ENCODE data around the gene PKP1. TPM values are rescaled to one million over a fixed set of nuclear protein-coding genes. Genes with fewer than 3 reads are reported as not detected.
A peak's percentile ranks its signal among the peaks of the same experiment; 100 is the strongest.

PKP1 gene
- total RNA-seq, 1 donor from 2014 or later, result 2.8 TPM

DNA sequence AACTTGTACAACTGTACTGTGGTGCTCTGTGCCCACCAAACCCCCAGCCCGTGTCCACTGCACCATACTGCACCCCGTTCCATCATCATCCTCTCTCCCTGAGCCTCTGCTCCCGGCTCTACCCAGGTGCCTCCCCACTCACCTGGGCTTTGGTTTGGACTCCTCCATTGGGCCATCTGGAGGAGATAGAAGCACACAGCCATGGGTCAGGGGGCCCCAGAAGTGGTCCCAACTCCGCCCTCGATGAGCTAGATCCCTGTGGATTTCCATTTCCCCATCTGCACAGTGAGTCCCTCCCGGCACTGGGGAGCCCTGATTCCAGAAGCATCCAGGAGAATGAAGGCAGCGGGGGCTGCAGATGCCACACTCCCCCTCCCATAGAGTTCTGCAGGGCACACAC is 83.4 kb downstream of the PKP1 start:
- TF ChIP-seq, protein P1, sequence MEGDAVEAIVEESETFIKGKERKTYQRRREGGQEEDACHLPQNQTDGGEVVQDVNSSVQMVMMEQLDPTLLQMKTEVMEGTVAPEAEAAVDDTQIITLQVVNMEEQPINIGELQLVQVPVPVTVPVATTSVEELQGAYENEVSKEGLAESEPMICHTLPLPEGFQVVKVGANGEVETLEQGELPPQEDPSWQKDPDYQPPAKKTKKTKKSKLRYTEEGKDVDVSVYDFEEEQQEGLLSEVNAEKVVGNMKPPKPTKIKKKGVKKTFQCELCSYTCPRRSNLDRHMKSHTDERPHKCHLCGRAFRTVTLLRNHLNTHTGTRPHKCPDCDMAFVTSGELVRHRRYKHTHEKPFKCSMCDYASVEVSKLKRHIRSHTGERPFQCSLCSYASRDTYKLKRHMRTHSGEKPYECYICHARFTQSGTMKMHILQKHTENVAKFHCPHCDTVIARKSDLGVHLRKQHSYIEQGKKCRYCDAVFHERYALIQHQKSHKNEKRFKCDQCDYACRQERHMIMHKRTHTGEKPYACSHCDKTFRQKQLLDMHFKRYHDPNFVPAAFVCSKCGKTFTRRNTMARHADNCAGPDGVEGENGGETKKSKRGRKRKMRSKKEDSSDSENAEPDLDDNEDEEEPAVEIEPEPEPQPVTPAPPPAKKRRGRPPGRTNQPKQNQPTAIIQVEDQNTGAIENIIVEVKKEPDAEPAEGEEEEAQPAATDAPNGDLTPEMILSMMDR (conservative IDR thresholded peaks at IDR 0.05; ENCODE audit: low read depth, low read length), result no peak
- no peak for DNase-seq (ENCODE audit: low read depth)
- H3K4me3 ChIP-seq (ENCODE audit: low read depth, low read length), result no peak overlapping the region

DNA sequence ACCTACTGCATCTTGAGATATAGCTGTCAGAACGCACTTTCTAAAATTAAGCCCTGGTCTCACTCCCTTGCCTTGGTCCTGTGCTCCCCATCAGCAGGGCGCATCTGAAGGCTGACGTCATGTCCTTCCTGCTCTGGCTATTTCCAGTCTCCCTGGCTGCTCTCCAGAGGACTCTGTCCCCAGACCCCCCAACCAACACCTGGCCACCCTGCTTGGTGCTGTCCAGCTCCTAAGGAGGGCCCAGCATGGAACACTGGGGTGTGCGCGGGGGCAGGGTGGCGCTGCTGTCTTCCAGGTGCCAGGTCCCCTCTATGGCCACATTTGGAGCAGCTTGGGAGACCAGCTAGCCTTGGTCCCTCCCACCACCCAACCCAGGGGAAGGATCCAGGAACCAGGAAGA is 85.9 kb downstream of the PKP1 start:
- H3K4me3 ChIP-seq (ENCODE audit: low read depth, low read length), result no peak overlapping the region
- TF ChIP-seq, protein P1 (conservative IDR thresholded peaks at IDR 0.05; ENCODE audit: low read depth, low read length), result no peak

DNA sequence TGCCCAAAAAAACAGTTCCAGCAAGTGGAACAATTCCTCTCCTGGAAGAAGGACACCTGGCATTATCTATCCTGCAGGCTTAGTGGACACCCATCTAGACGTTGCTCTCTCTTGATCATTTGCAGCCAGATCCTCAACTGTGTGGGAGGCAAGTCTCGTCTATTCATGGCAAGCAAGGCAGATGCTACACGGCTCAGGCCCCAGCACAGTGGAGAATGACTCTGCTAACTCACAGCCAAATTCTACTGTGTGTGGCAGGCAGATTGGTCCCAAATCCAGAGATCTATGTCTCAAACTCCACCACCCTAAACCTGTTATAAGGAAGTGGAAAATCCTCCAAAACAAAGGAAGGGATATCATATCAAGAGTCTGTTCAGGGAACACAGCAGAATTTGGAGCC is 87.2 kb downstream of the PKP1 start:
- TF ChIP-seq, protein P1 (conservative IDR thresholded peaks at IDR 0.05; ENCODE audit: low read depth, low read length), result no peak
- no peak for DNase-seq (ENCODE audit: low read depth)
- H3K4me3 ChIP-seq (ENCODE audit: low read depth, low read length), result no peak overlapping the region

More for the DNA sequence above, 85.9 kb downstream of the PKP1 start:
- DNase-seq (ENCODE audit: low read depth), result no peak

DNA sequence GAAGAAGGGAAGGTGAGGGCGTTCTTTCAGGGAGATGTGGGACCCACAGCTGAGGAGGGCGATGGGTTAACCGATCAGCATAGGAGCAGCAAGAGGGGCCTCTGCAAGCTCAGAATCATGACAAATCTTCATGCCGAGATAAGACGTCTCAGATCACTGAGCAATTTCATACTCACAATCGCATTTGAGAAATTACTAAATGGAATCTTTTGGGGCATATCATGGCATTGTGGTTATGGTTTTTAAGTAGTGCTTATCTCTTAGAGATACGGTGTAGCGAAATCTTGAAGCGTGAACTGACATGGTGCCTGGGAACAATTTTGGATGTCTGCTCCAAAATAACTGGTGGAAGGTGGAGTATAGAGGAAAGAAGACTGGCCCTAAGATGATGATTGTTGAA is 88.0 kb downstream of the PKP1 start:
- TF ChIP-seq, protein P1 (conservative IDR thresholded peaks at IDR 0.05; ENCODE audit: low read depth, low read length), result no peak
- DNase-seq (ENCODE audit: low read depth), result no peak
- H3K4me3 ChIP-seq (ENCODE audit: low read depth, low read length), result no peak overlapping the region

DNA sequence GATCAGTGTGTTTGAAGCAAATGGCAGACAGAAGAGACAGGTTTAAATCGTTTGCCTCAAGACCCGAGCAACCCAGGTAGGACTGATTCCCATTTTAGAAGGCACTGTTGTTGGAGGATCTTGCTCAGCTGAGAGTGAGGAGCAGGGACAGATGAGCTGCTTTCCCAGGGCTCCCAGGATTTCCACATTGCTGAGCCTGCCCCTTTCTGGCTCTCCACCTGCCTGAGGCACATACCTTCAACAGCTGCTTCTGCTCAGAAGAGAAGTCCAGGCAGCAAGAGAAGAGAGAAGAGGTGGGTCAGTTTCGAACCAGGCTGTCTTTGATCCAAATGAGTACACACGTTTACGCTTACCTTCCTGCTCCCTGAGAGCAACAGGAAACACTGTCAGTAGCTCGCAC is 88.5 kb downstream of the PKP1 start:
- no peak for DNase-seq (ENCODE audit: low read depth)
- TF ChIP-seq, protein P1 (conservative IDR thresholded peaks at IDR 0.05; ENCODE audit: low read depth, low read length), result no peak
- H3K4me3 ChIP-seq (ENCODE audit: low read depth, low read length), result no peak overlapping the region

DNA sequence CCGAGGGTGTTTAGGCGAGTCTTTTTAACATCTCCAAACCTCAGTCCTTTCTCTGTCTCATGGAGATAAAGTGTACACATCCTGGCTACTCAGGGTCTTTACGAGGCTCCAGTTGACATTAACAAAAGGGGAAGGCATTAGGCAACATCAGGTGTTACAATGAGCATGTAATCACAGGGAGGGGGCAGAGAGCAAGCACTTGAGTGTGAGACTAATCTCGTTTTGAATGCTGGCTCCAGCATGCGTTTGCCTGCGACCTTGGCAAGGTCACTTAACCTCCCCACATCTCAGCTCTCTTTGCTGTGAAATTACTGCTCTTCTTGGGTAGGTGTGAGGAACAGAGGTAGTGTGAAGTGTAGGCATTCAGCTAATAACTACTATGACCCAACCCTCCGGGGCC is 91.1 kb downstream of the PKP1 start:
- DNase-seq (ENCODE audit: low read depth), result no peak
- TF ChIP-seq, protein P1 (conservative IDR thresholded peaks at IDR 0.05; ENCODE audit: low read depth, low read length), result no peak

DNA sequence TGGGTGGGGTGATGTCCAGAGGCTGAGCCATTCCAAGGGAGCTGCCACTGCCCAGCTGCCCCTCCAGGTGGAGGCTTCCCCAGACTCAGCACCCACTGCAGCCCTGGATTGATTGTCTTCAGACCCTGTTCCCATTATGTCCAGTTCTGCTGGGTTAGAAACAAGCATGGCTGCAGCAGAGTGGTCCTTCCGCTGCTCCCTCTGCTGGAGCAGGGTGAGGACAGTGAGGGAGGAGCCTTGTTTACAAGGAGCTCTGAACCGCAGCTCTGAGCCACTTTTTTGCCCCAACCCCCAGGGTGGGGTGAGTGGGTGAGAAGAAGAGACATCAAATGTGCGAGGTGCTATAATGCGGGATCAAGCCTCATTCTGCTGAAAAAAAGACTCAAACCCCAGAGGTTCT is 91.9 kb downstream of the PKP1 start:
- TF ChIP-seq, protein P1 (conservative IDR thresholded peaks at IDR 0.05; ENCODE audit: low read depth, low read length), result peak; percentile 10
- DNase-seq (ENCODE audit: low read depth), result no peak
- no peak overlapping the region for H3K4me3 ChIP-seq (ENCODE audit: low read depth, low read length)

More for the DNA sequence above, 91.1 kb downstream of the PKP1 start:
- no peak overlapping the region for H3K4me3 ChIP-seq (ENCODE audit: low read depth, low read length)

All from epithelial cell of proximal tubule (primary cell).